Gastroesophageal sphincter (tissue), 2 donors: ENCODE data around the gene RHNO1.

Experiments
- EP300 ChIP-seq: sonication (generic); formaldehyde crosslinking; IDR thresholded peaks from one replicate; pipeline ENCODE4 v1.6.1; 2017; ENCODE audit warnings: antibody characterized with exemption, mild to moderate bottlenecking
- POLR2A ChIP-seq, 2 donors: fragments of 450-650 bp; IDR thresholded peaks; one replicate each; pipeline ENCODE4 v1.6.1; 2017; ENCODE audit warnings: antibody characterized with exemption in 2 of 2, mild to moderate bottlenecking in 2 of 2, moderate library complexity in 1 of 2

- TF ChIP-seq POLR2A (IDR thresholded peaks at IDR 0.05) (no peak), EP300 (no peak)
Observed at GRCh38 chr12:2862876-2863275, 14.1 kb upstream of the RHNO1 start.
